CD4-positive, alpha-beta memory T cell (primary cell): Measurements from ENCODE around the gene KIRREL3. TPM values are rescaled to one million over a fixed set of nuclear protein-coding genes. Genes with fewer than 3 reads are reported as not detected.

Experiments used
- CTCF ChIA-PET: fragments of 350-600 bp; sonication (Branson Sonifier 250); formaldehyde crosslinking; loops from one replicate; lab custom pipeline; 2021; ENCODE audit warnings: inconsistent platforms; ENCODE audit not compliant: partially characterized antibody; lab: Charles Lee
- POLR2A ChIA-PET: fragments of 350-600 bp; sonication (Branson Sonifier 250); formaldehyde crosslinking; loops from one replicate; lab custom pipeline; 2021; ENCODE audit not compliant: partially characterized antibody; lab: Charles Lee
- DNase-seq, 5 donors: peaks; one replicate each; pipeline versions ENCODE4 v3.0.0 to v3.0.0-alpha.2; 2020 to 2022; ENCODE audit warnings: mixed read lengths in 1 of 5
- H3K27ac ChIP-seq: one replicate; pipeline ENCODE4 v1.7.0; 2013; ENCODE audit warnings: low read depth, low read length
- H3K27me3 ChIP-seq: 2 replicates; pipeline ENCODE4 v1.7.0; 2013; ENCODE audit warnings: mild to moderate bottlenecking, low read length, moderate library complexity; ENCODE audit not compliant: insufficient read depth
- H3K36me3 ChIP-seq: 2 replicates; pipeline ENCODE4 v1.7.0; 2013; ENCODE audit warnings: mild to moderate bottlenecking, low read length, moderate library complexity; ENCODE audit not compliant: insufficient read depth
- H3K4me1 ChIP-seq: 2 replicates; pipeline ENCODE4 v1.7.0; 2013; ENCODE audit warnings: mild to moderate bottlenecking, low read length, moderate library complexity; ENCODE audit not compliant: insufficient read depth
- H3K4me3 ChIP-seq, 2 donors: one replicate each; pipeline ENCODE4 v1.7.0; 2013; ENCODE audit warnings: low read length in 2 of 2, mild to moderate bottlenecking in 1 of 2
- H3K9me3 ChIP-seq, 2 donors: one replicate each; pipeline ENCODE4 v1.7.0; 2013; ENCODE audit warnings: low read length in 2 of 2, control low read depth in 1 of 2; ENCODE audit not compliant: control insufficient read depth in 1 of 2
- H3K27ac Mint-ChIP-seq, 7 donors: one replicate each; pipeline ENCODE4 v1.8.0; 2020 to 2021; ENCODE audit warnings: mixed read lengths in 7 of 7, mild to moderate bottlenecking in 6 of 7, inconsistent platforms in 3 of 7, moderate library complexity in 3 of 7
- H3K27me3 Mint-ChIP-seq, 2 donors: one replicate each; pipeline ENCODE4 v1.8.0; 2020 to 2021; ENCODE audit warnings: mixed read lengths in 2 of 2
- H3K36me3 Mint-ChIP-seq, 2 donors: one replicate each; pipeline ENCODE4 v1.8.0; 2020 to 2021; ENCODE audit warnings: mixed read lengths in 2 of 2, inconsistent platforms in 1 of 2, mild to moderate bottlenecking in 1 of 2
- H3K4me1 Mint-ChIP-seq, 4 donors: one replicate each; pipeline ENCODE4 v1.8.0; 2020 to 2021; ENCODE audit warnings: mixed read lengths in 4 of 4, mild to moderate bottlenecking in 1 of 4
- H3K4me3 Mint-ChIP-seq, 8 donors: one replicate each; pipeline ENCODE4 v1.8.0; 2020 to 2021; ENCODE audit warnings: mixed read lengths in 8 of 8, mild to moderate bottlenecking in 7 of 8, moderate library complexity in 6 of 8, inconsistent platforms in 3 of 8
- H3K9me3 Mint-ChIP-seq, 8 donors: one replicate each; pipeline ENCODE4 v1.8.0; 2020 to 2021; ENCODE audit warnings: mixed read lengths in 8 of 8, mild to moderate bottlenecking in 5 of 8, inconsistent platforms in 3 of 8, moderate library complexity in 1 of 8
- intact Hi-C: fragments of 100-400 bp; cut with micrococcal nuclease; formaldehyde crosslinking; loops from one replicate; pipeline ENCODE4 v1.15.1; 2023
- polyA plus RNA-seq, 2 donors: library from polyadenylated mRNA; unstranded; fragments of 300-500 nt; fragmentation: Illumina TruSeq; gene quantifications; one replicate each; pipeline ENCODE4 v1.2.3, GENCODE V29; 2021
- total RNA-seq, 2 experiments: library from RNA; stranded (reverse); gene quantifications; one replicate each; pipeline ENCODE4 v1.2.3, GENCODE V29; 2021

KIRREL3 gene
- total and polyA plus RNA-seq, 4 experiments from 2014 or later: not detected

DNA sequence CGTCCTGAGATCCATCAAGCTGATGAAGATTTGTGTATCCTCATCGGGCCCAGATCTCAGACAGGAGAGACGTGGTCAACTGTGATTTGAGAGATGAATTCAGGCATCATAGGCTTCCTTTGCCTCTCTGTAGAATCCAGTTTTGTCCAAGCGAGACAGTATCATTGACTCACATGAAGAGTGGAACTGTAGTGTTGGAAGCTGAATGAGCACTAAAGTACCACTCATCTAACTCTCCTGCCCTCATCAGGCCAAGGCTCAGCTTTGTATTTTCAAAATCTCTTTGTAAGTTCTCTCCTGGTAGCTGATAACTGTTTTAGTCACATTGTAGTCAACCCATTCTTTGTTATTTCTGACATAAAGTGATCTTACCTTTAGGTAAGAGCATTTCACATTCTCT lies 85.1 kb downstream of the KIRREL3 start:
- Histone ChIP-seq H3K36me3 (no peaks in the 10 kb centered on the region), H3K27ac (no peak overlapping the region), H3K4me1 (no peaks in the 10 kb centered on the region), H3K9me3 (no peaks in the 10 kb centered on the region), H3K27me3 (no peaks in the 10 kb centered on the region), H3K4me3 (no peak overlapping the region)
- no peaks in the 10 kb centered on the region for H3K27me3 Mint-ChIP-seq
- DNase-seq: no peak
- intact Hi-C loops: no loop called here
- H3K27ac Mint-ChIP-seq: no peak overlapping the region
- ChIA-PET CTCF (no interaction called here), POLR2A (no interaction called here)
- no peaks in the 10 kb centered on the region for H3K4me1 Mint-ChIP-seq
- no peaks in the 10 kb centered on the region for H3K36me3 Mint-ChIP-seq
- H3K9me3 Mint-ChIP-seq: peaks cover 0 to 2% (median 0%) of the 10 kb centered on the region in 8 donors
- H3K4me3 Mint-ChIP-seq: no peak overlapping the region

DNA sequence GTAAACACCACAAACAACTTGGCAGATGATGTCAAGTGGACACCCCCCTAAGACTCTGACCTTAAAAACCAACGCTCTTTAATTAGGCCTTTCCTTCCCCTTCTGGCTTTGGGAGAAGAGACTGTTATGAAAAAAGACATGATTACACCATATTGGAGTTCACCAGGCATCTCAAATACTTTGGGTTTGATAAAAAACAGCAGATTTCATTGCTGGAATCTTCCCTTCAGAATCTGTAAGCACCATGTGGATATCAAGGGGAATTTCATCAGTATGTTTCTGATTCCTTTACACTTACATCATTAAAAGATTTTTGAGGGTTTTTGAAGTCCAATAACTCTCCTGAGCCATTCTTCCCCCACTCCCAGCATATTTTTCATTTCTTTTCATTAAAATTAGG lies 85.6 kb downstream of the KIRREL3 start:
- Mint-ChIP-seq H3K4me1 (no peaks in the 10 kb centered on the region), H3K27me3 (no peaks in the 10 kb centered on the region), H3K4me3 (no peak overlapping the region), H3K27ac (no peak overlapping the region), H3K36me3 (no peaks in the 10 kb centered on the region), H3K9me3 (peaks cover 0 to 2% (median 0%) of the 10 kb centered on the region in 8 donors)
- Histone ChIP-seq H3K36me3 (no peaks in the 10 kb centered on the region), H3K4me1 (no peaks in the 10 kb centered on the region), H3K4me3 (no peak overlapping the region), H3K9me3 (no peaks in the 10 kb centered on the region), H3K27ac (no peak overlapping the region), H3K27me3 (no peaks in the 10 kb centered on the region)
- ChIA-PET CTCF (no interaction called here), POLR2A (no interaction called here)
- no peak for DNase-seq
- intact Hi-C loops: no loop called here

DNA sequence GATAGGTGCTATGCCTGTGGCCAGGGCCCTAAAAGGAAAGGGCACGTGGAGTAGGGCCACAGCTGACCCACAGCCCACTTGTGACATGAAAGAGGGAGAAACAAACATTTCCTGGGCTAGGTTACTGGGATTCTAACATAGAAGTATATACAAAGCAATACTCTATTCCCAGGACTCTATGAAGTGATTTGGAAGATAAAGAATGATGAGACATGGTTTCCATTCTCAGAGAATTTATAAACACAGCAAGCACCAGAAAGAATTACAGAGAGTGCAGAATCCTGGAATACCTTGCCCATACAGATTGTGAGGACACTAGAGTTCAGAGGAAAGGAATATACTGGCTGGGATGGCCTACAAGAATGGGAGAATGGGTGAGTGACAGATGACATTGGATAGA lies 86.4 kb downstream of the KIRREL3 start:
- no peak overlapping the region for H3K27ac ChIP-seq
- H3K36me3 ChIP-seq: no peaks in the 10 kb centered on the region
- no peaks in the 10 kb centered on the region for H3K36me3 Mint-ChIP-seq
- H3K4me3 Mint-ChIP-seq: no peak overlapping the region
- intact Hi-C loops: no loop called here
- H3K4me1 Mint-ChIP-seq: no peaks in the 10 kb centered on the region
- CTCF ChIA-PET: no interaction called here
- H3K27ac Mint-ChIP-seq: no peak overlapping the region
- DNase-seq: no peak
- POLR2A ChIA-PET: no interaction called here
- H3K9me3 Mint-ChIP-seq: peaks cover 0 to 2% (median 0%) of the 10 kb centered on the region in 8 donors
- H3K4me1 ChIP-seq: no peaks in the 10 kb centered on the region
- no peaks in the 10 kb centered on the region for H3K27me3 Mint-ChIP-seq
- H3K27me3 ChIP-seq: no peaks in the 10 kb centered on the region
- H3K9me3 ChIP-seq: no peaks in the 10 kb centered on the region
- no peak overlapping the region for H3K4me3 ChIP-seq

DNA sequence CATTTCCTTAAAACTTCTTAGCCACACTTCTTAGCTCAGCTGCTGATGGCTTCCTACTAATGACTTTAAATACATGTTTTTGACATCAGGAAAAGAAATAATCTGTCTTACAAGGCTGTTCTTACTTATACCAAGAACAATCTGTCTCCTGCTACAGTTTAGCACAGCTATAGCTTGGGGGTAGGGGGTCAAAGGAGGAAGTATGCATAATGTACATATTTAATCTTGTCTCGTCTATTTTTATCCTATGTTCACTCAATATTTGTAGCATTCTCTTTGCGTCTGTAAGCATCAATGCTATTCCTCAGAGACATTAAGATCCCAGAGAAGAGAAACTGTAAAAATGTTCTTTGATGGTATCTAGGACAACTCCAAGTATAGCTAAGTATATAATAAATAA lies 96.0 kb downstream of the KIRREL3 start:
- no peaks in the 10 kb centered on the region for H3K36me3 ChIP-seq
- H3K27me3 Mint-ChIP-seq: peaks cover 0 to 2% of the 10 kb centered on the region in 2 donors
- H3K27ac ChIP-seq: no peak overlapping the region
- no peak for DNase-seq
- H3K9me3 ChIP-seq: no peaks in the 10 kb centered on the region
- H3K36me3 Mint-ChIP-seq: no peaks in the 10 kb centered on the region
- H3K27ac Mint-ChIP-seq: no peak overlapping the region
- no peaks in the 10 kb centered on the region for H3K27me3 ChIP-seq
- ChIA-PET POLR2A (no interaction called here), CTCF (no interaction called here)
- H3K4me3 Mint-ChIP-seq: no peak overlapping the region
- no peaks in the 10 kb centered on the region for H3K4me1 Mint-ChIP-seq
- H3K9me3 Mint-ChIP-seq: peaks cover 0 to 5% (median under 1%) of the 10 kb centered on the region in 8 donors
- H3K4me3 ChIP-seq: no peak overlapping the region
- intact Hi-C loops: no loop called here
- H3K4me1 ChIP-seq: no peaks in the 10 kb centered on the region

DNA sequence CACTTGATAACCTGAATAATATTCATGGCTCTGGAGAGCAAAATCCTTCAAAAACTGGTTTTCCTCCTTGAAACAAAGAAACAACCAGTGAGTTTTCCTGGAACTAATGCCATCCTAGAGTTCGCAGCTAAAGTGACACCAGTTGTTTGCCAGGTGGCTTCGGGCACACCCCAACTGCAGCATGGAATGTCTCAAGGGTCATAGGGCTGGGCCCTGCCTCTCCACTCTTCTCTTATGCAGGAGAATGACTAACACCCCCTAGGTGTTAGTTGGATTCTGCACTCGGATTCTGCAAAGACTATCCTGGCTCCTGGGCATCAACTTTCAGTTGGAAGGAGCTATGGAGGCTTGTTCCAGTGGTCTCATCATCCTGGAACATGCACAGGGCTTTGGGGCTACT lies 98.8 kb downstream of the KIRREL3 start:
- intact Hi-C loops: no loop called here
- no peak for DNase-seq
- H3K4me1 Mint-ChIP-seq: no peaks in the 10 kb centered on the region
- ChIA-PET POLR2A (no interaction called here), CTCF (no interaction called here)
- H3K4me3 ChIP-seq: no peak overlapping the region
- H3K9me3 ChIP-seq: no peaks in the 10 kb centered on the region
- H3K36me3 Mint-ChIP-seq: no peaks in the 10 kb centered on the region
- H3K27ac Mint-ChIP-seq: no peak overlapping the region
- H3K27me3 ChIP-seq: no peaks in the 10 kb centered on the region
- H3K27me3 Mint-ChIP-seq: peaks cover 0 to 2% of the 10 kb centered on the region in 2 donors
- H3K27ac ChIP-seq: no peak overlapping the region
- H3K4me1 ChIP-seq: no peaks in the 10 kb centered on the region
- H3K9me3 Mint-ChIP-seq: peaks cover 0 to 3% (median 3%) of the 10 kb centered on the region in 8 donors
- H3K36me3 ChIP-seq: no peaks in the 10 kb centered on the region
- H3K4me3 Mint-ChIP-seq: no peak overlapping the region

DNA sequence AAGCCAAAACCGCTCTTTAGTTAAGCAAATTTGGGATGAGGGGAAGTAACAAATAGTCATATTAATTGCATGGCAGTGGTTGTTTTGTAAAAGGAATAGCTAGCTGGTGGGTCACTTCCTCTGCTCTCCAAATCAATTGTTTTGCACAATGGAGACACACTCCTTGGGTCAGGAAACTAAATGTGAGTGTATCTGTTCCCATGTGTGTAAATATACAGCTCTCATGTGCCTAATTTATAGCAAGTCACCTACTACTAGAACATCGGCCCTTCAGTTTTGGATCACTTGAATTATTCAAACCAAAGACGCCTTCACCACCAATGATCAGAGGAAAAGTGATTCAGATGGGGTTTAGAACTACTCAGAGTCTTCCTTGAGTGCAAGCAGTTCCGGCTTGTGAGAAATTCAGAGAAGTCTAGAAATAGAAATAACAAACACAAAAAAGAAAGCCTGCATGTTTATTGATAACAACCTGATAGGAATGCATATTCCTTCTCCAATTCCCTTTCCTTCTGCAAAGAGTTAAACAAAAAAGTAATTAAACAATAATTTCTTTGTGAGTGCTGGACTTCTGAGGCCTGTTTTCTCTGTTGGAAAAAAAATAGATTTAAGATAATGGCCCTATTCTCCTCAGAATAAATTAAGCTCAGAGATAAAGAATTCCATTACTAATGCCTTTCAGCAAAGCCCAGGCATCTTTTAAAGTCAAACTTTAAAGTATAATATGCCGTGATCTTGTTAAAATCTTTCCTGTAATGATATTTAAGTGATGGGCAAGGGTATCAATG lies 100.4 kb downstream of the KIRREL3 start:
- intact Hi-C loops: no loop called here
- Histone ChIP-seq H3K27ac (no peak overlapping the region), H3K4me1 (no peaks in the 10 kb centered on the region), H3K36me3 (no peaks in the 10 kb centered on the region), H3K4me3 (no peak overlapping the region), H3K9me3 (peaks cover 0 to 4% of the 10 kb centered on the region in 2 donors), H3K27me3 (no peaks in the 10 kb centered on the region)
- Mint-ChIP-seq H3K9me3 (peaks cover 3 to 14% (median 9%) of the 10 kb centered on the region in 8 donors), H3K27ac (no peak overlapping the region), H3K36me3 (no peaks in the 10 kb centered on the region), H3K4me1 (no peaks in the 10 kb centered on the region), H3K27me3 (no peaks in the 10 kb centered on the region), H3K4me3 (no peak overlapping the region)
- no peak for DNase-seq
- ChIA-PET POLR2A (no interaction called here), CTCF (no interaction called here)

DNA sequence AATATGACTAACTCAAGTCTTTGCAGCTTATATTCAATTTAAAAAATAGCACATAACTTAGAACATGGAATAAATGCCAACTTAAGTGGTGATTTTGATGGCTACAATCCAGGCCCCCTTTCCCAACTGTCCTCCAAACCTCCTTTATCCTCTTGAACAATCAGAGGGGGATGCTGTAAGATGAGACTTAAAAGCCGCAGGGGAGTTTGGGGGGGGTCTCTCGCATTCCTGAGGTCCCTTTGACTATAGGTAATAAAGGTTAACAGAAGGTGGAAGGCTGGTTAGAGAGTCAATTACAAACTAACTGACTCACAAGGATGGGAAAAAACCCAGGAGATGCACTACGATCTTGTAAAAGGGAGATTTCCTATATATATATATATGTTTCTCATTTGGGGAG lies 101.8 kb downstream of the KIRREL3 start:
- Mint-ChIP-seq H3K27ac (peak overlapping the region in 1 of 7 donors; percentile 57), H3K27me3 (peaks cover 0 to 2% of the 10 kb centered on the region in 2 donors), H3K4me1 (peaks cover 0 to 2% (median 0%) of the 10 kb centered on the region in 4 donors), H3K36me3 (peaks cover 0 to 3% of the 10 kb centered on the region in 2 donors), H3K4me3 (no peak overlapping the region), H3K9me3 (peaks cover 3 to 18% (median 13%) of the 10 kb centered on the region in 8 donors)
- CTCF ChIA-PET: no interaction called here
- POLR2A ChIA-PET: no interaction called here
- DNase-seq: no peak
- intact Hi-C loops: no loop called here
- Histone ChIP-seq H3K4me3 (no peak overlapping the region), H3K36me3 (no peaks in the 10 kb centered on the region), H3K9me3 (peaks cover 0 to 4% of the 10 kb centered on the region in 2 donors), H3K27ac (no peak overlapping the region), H3K4me1 (no peaks in the 10 kb centered on the region), H3K27me3 (no peaks in the 10 kb centered on the region)
